ENCODE results near the gene ALPP. TPM values are rescaled to one million over a fixed set of nuclear protein-coding genes. Genes with fewer than 3 reads are reported as not detected.
"Not testable (repeated sequence)": the region's sequence is repeated elsewhere in the genome, so short reads cannot be mapped to it uniquely, and the experiment has no call there.

ALPP gene
- polyA plus RNA-seq, 4 donors = 0.20 TPM; not detected in 3

DNA sequence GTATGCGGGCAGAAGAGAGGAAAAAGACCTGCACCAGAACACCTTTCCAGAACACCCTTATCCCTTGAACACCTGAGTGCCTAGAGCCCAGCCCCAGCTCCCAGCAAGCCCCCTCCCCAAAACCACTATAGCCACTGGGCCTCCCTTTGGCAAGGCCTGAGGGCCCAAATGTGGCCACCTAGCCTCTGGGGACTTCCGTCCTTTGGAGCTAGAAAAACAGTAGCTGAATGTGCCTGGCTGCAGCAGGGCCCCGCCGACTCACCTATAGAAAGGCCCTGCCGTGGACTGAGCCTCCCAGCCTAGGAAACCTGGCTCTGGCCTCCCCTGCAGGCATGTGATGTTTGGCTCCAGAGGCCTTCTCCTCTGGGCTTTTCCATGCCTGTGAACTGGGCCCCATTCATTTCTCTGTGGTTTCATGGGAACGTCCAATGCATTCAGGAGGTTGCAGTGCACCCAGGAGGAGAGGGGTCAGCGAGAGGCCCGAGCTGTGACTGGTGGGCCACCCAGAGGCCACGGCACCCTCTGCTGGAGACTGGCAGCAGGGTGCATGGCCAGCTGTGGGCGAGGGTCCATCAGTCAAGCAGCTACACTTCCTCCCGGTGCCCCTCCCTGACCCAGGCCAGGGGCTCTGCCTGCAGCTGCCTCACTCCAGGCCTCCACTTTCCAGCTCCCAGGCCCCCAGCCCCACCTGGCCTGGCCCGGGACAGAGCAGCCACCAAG lies 15.3 kb upstream of the ALPP start:
- DNase-seq (ENCODE audit: low read depth in 4 of 4, low spot score in 3 of 4) = not testable (repeated sequence)

DNA sequence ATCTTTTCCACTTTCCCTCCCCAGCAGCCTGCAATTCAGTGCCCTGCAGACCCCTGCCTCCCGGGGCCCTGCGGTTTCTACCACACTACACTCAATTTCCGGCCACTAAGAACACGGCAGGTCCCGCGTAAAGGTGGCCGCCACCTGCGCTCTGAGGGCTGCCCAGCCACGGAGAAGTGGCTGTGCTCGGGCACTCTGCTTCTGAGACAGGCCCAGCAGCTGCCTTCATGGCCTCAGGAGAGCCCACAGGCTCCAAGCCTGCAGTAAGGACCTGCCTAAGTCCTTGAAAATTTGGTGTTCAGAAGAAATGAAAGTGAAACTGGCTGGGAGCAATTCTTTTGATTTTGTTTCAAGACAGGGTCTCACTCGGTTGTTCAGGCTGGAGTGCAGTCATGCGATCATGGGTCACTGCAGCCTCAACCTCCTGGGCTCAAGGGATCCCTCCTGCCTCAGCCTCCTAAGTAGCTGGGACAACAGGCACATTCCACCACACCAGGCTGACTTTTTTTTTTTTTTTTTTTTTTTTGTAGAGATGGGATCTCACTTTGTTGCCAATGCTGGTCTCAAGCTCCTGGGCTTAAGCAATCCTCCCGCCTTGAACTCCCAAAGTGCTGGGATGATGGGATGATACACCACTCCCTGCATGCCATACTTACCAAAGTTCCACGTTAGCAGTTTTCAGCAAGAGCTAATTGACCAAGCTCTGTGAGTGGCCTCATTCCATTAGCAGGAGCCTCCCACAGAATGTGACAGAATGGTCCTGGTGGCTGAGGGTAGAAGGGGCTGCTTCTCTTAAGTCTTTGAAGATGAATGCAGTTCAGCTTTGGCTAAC lies 14.6 kb upstream of the ALPP start:
- DNase-seq (ENCODE audit: low read depth in 4 of 4, low spot score in 3 of 4) = no peak

DNA sequence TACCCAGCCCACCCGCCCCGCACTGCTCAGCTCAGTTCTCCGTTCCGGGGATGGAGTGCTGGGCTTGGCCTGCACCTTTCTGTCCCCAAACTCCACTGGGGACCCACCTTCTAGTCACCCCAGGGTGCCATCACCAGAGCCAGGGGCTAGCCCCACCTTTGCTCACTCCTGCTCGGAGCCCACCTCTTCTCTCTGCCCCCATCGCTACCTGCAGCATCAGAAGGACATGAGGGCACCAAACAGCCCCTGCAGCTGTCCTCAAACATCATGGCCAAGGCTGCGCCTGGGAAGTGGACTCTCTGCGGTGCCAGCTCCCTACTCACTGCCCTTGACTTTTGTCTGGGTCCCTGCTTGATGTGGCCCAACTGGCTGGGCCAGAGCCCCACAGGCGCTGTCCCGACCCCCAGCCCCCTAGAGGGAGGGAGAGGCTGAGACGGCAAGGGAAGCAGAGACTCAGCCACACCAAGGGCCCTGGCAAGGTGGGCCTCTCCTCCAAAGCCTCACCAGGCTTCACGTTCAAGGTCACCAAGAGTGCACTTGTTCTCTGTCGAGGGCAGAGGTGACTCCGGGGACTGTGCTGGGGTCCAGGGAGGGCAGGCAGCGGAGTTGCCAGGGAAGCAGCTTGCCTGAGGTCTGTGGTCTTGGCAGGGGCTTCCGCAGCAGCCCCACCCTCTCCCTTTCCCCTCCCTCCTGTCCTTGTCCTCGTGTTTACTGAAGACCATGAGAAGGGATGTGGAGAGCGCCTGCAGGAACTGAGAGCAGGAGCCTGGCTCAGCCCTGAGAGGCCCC lies 13.6 kb upstream of the ALPP start:
- not testable (repeated sequence) for DNase-seq (ENCODE audit: low read depth in 4 of 4, low spot score in 3 of 4)

- DNase-seq (ENCODE audit: low read depth in 4 of 4, low spot score in 3 of 4) = no peak
Observed at GRCh38 chr2:232365621-232366321, 12.8 kb upstream of the ALPP start.

GRCh38 chr2:232366461-232366860 lies 12.1 kb upstream of the ALPP start:
- not testable (repeated sequence) for DNase-seq (ENCODE audit: low read depth in 4 of 4, low spot score in 3 of 4)

DNA sequence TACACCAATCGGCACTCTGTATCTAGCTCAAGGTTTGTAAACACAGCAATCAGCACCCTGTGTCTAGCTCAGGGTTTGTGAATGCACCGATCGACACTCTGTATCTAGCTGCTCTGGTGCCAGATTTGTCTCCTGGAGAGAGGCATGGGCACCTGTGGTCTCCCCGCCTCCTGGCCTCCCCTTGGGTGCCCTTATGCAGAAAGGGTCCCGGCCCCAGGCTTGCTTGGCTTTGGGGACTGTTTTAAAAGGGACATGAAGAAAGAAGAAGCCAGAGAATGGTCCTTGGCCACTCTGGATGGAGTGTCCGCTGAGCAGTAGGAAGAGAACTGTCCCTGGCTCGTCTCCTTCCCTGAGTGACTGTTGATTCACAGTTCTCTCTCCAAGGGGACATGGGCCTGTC lies 11.5 kb upstream of the ALPP start:
- no peak for DNase-seq (ENCODE audit: low read depth in 4 of 4, low spot score in 3 of 4)

DNA sequence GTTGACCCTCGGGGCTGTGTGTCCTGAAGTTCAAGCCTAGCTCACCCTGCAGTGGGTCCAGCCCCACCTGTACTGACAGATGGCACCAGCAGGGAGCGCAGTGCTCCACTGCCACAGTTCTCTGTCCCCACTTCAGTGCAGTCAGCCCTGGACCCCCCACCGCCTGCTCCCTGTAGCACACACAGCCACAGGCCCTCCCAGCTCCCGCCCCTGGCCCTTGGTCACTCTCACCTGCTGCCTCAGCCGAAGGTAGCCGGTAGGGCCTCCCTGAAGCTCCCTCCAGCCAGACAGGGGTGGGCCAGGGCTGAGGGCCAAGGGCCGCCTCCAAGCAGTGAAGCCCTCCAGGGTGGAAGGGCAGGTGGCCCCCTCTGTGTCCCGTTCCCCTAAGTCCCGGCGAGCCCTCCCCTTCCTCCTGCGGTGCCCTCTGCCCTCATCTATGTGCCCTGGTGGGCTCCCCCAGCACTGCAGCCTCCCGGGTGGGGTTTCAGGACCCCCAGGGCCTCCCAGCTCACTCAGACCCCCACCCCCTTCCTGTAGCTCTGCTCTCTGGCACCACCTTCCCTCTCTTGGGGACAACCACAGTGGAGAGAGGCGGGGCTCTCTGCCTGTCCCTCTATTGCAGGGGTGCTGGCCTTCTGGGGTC lies 10.8 kb upstream of the ALPP start:
- no peak for DNase-seq (ENCODE audit: low read depth in 4 of 4, low spot score in 3 of 4)

DNA sequence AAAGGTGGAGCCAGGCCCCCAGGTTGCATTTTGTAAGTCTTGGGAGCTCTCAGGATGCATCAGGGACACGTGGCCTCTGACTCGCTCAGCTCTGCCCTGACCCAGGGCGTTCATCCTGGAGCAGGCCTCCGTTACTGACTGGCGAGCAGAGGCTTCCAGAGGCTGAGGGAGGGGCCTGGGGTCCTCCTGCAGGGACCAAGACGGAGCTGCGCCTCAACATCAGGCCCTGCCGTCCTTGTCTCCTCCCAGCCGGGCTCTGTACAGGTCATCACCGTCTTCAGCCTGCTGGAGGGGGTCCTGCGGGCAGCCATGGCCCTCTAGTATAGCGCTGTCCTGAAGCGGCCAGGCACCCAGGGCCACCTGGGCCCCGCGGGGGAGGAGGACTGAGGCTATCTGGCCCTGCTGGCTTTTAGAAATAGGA lies 10.2 kb upstream of the ALPP start:
- DNase-seq (ENCODE audit: low read depth in 4 of 4, low spot score in 3 of 4) = no peak

GRCh38 chr2:232369126-232369951 lies 9.2 kb upstream of the ALPP start:
- DNase-seq (ENCODE audit: low read depth in 4 of 4, low spot score in 3 of 4) = no peak

DNA sequence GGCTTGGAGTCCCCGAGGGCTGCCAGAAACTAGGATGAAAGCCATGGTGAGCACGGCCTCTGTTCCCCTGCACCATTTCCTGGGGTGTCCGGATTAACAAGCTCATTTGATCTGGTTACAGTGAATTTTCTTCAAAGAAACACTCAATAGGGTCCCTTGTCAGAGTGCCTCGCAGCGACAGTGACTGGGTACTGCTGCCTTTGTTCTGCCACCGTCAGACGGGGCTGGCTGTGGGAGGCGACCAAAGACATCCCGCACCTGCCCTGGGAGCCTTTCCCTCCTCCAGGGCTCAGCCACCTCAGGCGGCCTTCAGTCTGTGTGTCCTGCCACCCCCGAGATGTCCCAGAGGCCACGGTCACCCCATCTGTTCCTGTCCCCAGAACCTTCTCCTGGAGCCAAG lies 8.5 kb upstream of the ALPP start:
- not testable (repeated sequence) for DNase-seq (ENCODE audit: low read depth in 4 of 4, low spot score in 3 of 4)

- no peak for DNase-seq (ENCODE audit: low read depth in 4 of 4, low spot score in 3 of 4)
Observed at GRCh38 chr2:232372231-232373208, 6.0 kb upstream of the ALPP start.

DNA sequence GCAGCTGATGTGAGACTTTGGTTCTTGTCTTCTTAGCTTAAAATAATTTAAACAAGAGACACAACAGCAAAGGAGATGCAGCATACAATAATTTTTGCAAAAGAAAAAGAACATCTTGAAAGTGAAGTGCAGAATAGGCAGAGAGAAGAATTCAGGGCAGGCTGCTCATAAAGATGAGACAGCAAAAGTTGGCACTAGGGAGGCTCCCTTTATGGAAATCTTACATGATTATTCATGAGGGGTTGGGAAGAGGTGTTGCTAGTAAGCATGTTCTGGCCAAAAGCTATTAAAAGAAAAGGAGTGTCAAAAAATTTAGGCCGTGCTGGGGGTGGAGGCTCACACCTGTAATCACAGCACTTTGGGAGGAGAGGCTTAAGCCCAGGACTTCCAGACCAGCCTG lies 4.2 kb upstream of the ALPP start:
- no peak for DNase-seq (ENCODE audit: low read depth in 4 of 4, low spot score in 3 of 4)

DNA sequence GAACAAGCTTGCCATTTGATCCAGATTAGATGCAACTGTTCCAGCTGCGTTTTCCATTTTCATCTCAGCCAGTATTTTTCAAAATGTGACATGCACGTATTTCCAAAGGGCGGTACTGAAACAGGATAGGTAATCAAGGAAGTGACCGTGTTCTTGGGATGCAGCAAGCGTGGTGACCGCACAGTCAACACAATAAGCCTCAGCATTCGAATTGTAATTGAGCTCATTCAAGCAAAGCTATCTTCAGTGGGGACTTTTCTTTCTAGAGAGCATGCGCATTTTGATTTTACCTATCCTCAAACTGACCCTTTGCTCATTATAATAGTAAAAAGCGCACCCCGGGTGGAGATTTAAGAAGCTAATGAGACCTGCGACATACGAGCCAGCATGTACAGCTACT lies 3.4 kb upstream of the ALPP start:
- no peak for DNase-seq (ENCODE audit: low read depth in 4 of 4, low spot score in 3 of 4)

- no peak for DNase-seq (ENCODE audit: low read depth in 4 of 4, low spot score in 3 of 4)
Observed at GRCh38 chr2:232376260-232376659, 2.3 kb upstream of the ALPP start.

GRCh38 chr2:232376713-232377112 lies 1.8 kb upstream of the ALPP start:
- no peak for DNase-seq (ENCODE audit: low read depth in 4 of 4, low spot score in 3 of 4)

DNA sequence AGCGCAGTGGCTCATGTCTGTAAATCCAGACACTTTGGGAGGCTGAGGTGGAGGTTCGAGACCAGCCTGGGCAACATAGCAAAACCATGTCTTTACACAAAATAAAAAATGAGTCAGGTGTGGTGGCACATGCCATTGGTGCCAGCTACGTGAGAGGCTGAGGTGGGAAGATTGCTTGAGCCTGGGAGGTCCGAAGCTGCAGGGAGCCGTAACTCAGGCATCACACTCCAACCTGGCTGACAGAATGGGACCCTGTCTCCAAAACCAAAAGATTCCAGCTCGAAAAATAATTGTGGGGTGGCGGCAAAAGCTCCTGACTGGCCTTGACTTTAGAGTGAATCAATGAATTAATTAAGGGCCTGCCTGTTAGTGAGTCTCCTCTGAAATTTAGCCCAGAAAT lies 1.2 kb upstream of the ALPP start:
- DNase-seq (ENCODE audit: low read depth in 4 of 4, low spot score in 3 of 4) = no peak

- no peak for DNase-seq (ENCODE audit: low read depth in 4 of 4, low spot score in 3 of 4)
Observed at GRCh38 chr2:232377841-232378734, 463 bp upstream of the ALPP start.

Measured in left renal pelvis (tissue), 4 donors.